ENCODE results near the gene ZNF496. TPM values are rescaled to one million over a fixed set of nuclear protein-coding genes. Genes with fewer than 3 reads are reported as not detected.

Gene ZNF496
- total and polyA plus RNA-seq, 2 of the 4 experiments (the other 2 are of a cell fraction) = 11.7 to 16.2 TPM

DNA sequence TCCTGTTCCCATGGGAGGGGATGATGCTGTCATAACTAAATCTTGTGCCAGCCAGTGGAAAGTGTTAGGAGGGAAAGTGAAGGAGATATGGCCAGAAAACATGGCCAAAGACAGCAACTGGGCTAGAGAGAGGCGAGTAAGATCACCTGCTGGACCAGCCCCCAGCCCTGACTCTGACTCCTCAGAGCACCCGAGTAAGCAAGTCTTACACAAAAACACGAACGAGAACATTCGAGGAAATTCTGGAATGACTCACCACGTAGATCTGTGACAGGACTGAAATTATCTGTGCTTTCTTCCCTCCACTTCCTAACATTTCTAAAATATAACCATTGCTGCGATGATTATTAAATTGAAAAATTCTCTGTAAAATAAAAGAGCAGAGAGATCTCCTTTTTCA is 9.2 kb downstream of the ZNF496 start:
- H3K9me1 ChIP-seq (ENCODE audit: insufficient read depth, low read length) = no peaks in the 10 kb centered on the region
- H3K4me2 ChIP-seq (ENCODE audit: low read depth, low read length) = no peak overlapping the region
- H2AK5ac ChIP-seq (ENCODE audit: low read depth, low read length) = no peak overlapping the region
- ChIA-PET CTCF (no interaction called here), POLR2A (ENCODE audit: unreplicated experiment) (no interaction called here)
- no peaks in the 10 kb centered on the region for H3K27me3 ChIP-seq (ENCODE audit: control insufficient read depth, insufficient read depth, low read length)
- no peaks in the 10 kb centered on the region for H3K9me3 ChIP-seq (ENCODE audit: control insufficient read depth, insufficient read depth, low read length)
- no peaks in the 10 kb centered on the region for H3K4me1 ChIP-seq (ENCODE audit: control insufficient read depth, insufficient read depth, low read length)
- no peak for ATAC-seq (ENCODE audit: low read depth)
- no peak overlapping the region for H4K91ac ChIP-seq (ENCODE audit: insufficient read depth, low read depth, low read length)
- DNase-seq = no peak
- intact Hi-C loops (cut with micrococcal nuclease) (no loop called here), dilution Hi-C loops (cut with HindIII; ENCODE audit: low sequenced_read_pairs, unreplicated experiment) (no loop called here), in situ Hi-C loops (cut with MboI; ENCODE audit: low sequenced_read_pairs) (loop anchor here (5.0 kb wide), 1 partner anchor 50 kb away; no protein-coding TSS in a partner anchor)
- no peak overlapping the region for H2BK20ac ChIP-seq (ENCODE audit: low read depth, low read length)
- no peaks in the 10 kb centered on the region for H4K20me1 ChIP-seq (ENCODE audit: insufficient read depth, low read length)
- no peak overlapping the region for H3K4me3 ChIP-seq (ENCODE audit: insufficient read depth, low read depth, low read length)
- no peak overlapping the region for H2AK9ac ChIP-seq (replicated peaks; ENCODE audit: low read depth, low read length, poor library complexity)
- no peak overlapping the region for H2BK15ac ChIP-seq (ENCODE audit: low read depth, low read length)
- no peak overlapping the region for H3K18ac ChIP-seq (ENCODE audit: low read depth, low read length)
- H3K27ac ChIP-seq (ENCODE audit: insufficient read depth, low read length) = no peak overlapping the region
- H3K4ac ChIP-seq (ENCODE audit: low read depth, low read length) = no peak overlapping the region
- no peak overlapping the region for H3K9ac ChIP-seq (ENCODE audit: low read depth, low read length)
- no peak overlapping the region for H2BK5ac ChIP-seq (ENCODE audit: low read depth, low read length, poor library complexity, severe bottlenecking)
- H4K5ac ChIP-seq (ENCODE audit: low read depth, low read length) = no peak overlapping the region
- no peak overlapping the region for H3K56ac ChIP-seq (ENCODE audit: extremely low read depth, insufficient read depth, low read length)
- no peak overlapping the region for H4K8ac ChIP-seq (ENCODE audit: low read depth in 2 of 2, low read length in 2 of 2)
- no TSS peak for BruUV-seq (replicated peaks)
- H3K36me3 ChIP-seq (ENCODE audit: control insufficient read depth, insufficient read depth, low read length) = peaks cover 35% of the 10 kb centered on the region
- no peak overlapping the region for H2BK120ac ChIP-seq (ENCODE audit: low read depth, low read length)
- H3K23ac ChIP-seq (ENCODE audit: low read depth, low read length) = no peak overlapping the region
- WGBS, 2 experiments (ENCODE audit: extremely low coverage in 2 of 2, insufficient read length in 1 of 2) = 100% methylated on average over 1 of the region's 7 CpGs; no CpG with 5 or more reads in 1 of the 2 experiments
- no peak for TF ChIP-seq FOS (IDR thresholded peaks at IDR 0.05; ENCODE audit: low read depth, low read length)
- TF ChIP-seq MXI1 (IDR thresholded peaks at IDR 0.05; ENCODE audit: borderline replicate concordance, low read depth, low read length) = no peak
- no peak for TF ChIP-seq POLR2A (IDR thresholded peaks at IDR 0.05; ENCODE audit: low read depth, low read length)
- no peak for TF ChIP-seq NFE2L2 (IDR thresholded peaks at IDR 0.05; ENCODE audit: low read depth, low read length)
- no peak for TF ChIP-seq RCOR1 (IDR thresholded peaks at IDR 0.05; ENCODE audit: insufficient replicate concordance, low read length)
- TF ChIP-seq CEBPB (IDR thresholded peaks at IDR 0.05; ENCODE audit: low read depth, low read length) = no peak
- no peak for TF ChIP-seq RAD21 (IDR thresholded peaks at IDR 0.05; ENCODE audit: low read length)
- TF ChIP-seq, protein P1, sequence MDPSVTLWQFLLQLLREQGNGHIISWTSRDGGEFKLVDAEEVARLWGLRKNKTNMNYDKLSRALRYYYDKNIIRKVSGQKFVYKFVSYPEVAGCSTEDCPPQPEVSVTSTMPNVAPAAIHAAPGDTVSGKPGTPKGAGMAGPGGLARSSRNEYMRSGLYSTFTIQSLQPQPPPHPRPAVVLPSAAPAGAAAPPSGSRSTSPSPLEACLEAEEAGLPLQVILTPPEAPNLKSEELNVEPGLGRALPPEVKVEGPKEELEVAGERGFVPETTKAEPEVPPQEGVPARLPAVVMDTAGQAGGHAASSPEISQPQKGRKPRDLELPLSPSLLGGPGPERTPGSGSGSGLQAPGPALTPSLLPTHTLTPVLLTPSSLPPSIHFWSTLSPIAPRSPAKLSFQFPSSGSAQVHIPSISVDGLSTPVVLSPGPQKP (IDR thresholded peaks at IDR 0.05; ENCODE audit: borderline replicate concordance, low read depth, low read length) = no peak
- TF ChIP-seq, protein P2, sequence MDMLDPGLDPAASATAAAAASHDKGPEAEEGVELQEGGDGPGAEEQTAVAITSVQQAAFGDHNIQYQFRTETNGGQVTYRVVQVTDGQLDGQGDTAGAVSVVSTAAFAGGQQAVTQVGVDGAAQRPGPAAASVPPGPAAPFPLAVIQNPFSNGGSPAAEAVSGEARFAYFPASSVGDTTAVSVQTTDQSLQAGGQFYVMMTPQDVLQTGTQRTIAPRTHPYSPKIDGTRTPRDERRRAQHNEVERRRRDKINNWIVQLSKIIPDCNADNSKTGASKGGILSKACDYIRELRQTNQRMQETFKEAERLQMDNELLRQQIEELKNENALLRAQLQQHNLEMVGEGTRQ (IDR thresholded peaks at IDR 0.05; ENCODE audit: low read depth, low read length) = no peak
- no peak for TF ChIP-seq MAFK (IDR thresholded peaks at IDR 0.05; ENCODE audit: low read depth, low read length)
- TF ChIP-seq MAZ (IDR thresholded peaks at IDR 0.05; ENCODE audit: borderline replicate concordance, low read depth, low read length) = no peak
- TF ChIP-seq CHD1 (IDR thresholded peaks at IDR 0.05; ENCODE audit: low read depth, low read length) = no peak
- no peak for TF ChIP-seq RFX5 (IDR thresholded peaks at IDR 0.05; ENCODE audit: low read depth, low read length)
- no peak for TF ChIP-seq BHLHE40 (IDR thresholded peaks at IDR 0.05; ENCODE audit: low read depth, low read length)
- TF ChIP-seq, protein P3, sequence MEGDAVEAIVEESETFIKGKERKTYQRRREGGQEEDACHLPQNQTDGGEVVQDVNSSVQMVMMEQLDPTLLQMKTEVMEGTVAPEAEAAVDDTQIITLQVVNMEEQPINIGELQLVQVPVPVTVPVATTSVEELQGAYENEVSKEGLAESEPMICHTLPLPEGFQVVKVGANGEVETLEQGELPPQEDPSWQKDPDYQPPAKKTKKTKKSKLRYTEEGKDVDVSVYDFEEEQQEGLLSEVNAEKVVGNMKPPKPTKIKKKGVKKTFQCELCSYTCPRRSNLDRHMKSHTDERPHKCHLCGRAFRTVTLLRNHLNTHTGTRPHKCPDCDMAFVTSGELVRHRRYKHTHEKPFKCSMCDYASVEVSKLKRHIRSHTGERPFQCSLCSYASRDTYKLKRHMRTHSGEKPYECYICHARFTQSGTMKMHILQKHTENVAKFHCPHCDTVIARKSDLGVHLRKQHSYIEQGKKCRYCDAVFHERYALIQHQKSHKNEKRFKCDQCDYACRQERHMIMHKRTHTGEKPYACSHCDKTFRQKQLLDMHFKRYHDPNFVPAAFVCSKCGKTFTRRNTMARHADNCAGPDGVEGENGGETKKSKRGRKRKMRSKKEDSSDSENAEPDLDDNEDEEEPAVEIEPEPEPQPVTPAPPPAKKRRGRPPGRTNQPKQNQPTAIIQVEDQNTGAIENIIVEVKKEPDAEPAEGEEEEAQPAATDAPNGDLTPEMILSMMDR (conservative IDR thresholded peaks at IDR 0.05; ENCODE audit: low read depth, low read length) = no peak
- no peak for TF ChIP-seq SMC3 (IDR thresholded peaks at IDR 0.05; ENCODE audit: low read depth, low read length)
- no peak overlapping the region for H3K14ac ChIP-seq (replicated peaks; ENCODE audit: low read depth, low read length)
- peaks cover 7 to 10% of the 10 kb centered on the region in 2 experiments for H3K79me1 ChIP-seq (ENCODE audit: low read depth in 1 of 2, low read length in 2 of 2)
- H2AFZ ChIP-seq (replicated peaks; ENCODE audit: low read length, poor library complexity) = no peak overlapping the region
